HEK293 (cell line): Measurements from ENCODE around the gene MPHOSPH8.

Source experiments
- ATF2 ChIP-seq: fragments of 450-650 bp; formaldehyde crosslinking; IDR thresholded peaks from 2 replicates; pipeline ENCODE4 v1.5.1; 2016; ENCODE audit warnings: missing biosample characterization, missing genetic modification characterization, low read depth
- CTCF ChIP-seq: fragments of 450-650 bp; formaldehyde crosslinking; IDR thresholded peaks from 2 replicates; pipeline ENCODE4 v1.5.1; 2016; ENCODE audit warnings: missing biosample characterization, missing genetic modification characterization
- EGR2 ChIP-seq: fragments of 450-650 bp; formaldehyde crosslinking; IDR thresholded peaks from 2 replicates; pipeline ENCODE4 v1.5.1; 2016; ENCODE audit warnings: low read depth, missing biosample characterization, missing genetic modification characterization
- GLIS2 ChIP-seq: fragments of 450-650 bp; formaldehyde crosslinking; IDR thresholded peaks from 2 replicates; pipeline ENCODE4 v1.5.1; 2016; ENCODE audit warnings: missing biosample characterization, missing genetic modification characterization
- HIC1 ChIP-seq: fragments of 450-650 bp; formaldehyde crosslinking; IDR thresholded peaks from 2 replicates; pipeline ENCODE4 v1.5.1; 2016; ENCODE audit warnings: missing biosample characterization, missing genetic modification characterization
- HOXC10 ChIP-seq: sonication (generic); formaldehyde crosslinking; IDR thresholded peaks from 2 replicates; pipeline ENCODE4 v1.8.1; 2023; ENCODE audit warnings: mild to moderate bottlenecking, missing genetic modification reagents
- REST ChIP-seq: fragments of 450-650 bp; formaldehyde crosslinking; IDR thresholded peaks from 2 replicates; pipeline ENCODE4 v1.5.1; 2016; ENCODE audit warnings: missing biosample characterization, missing genetic modification characterization
- SCRT2 ChIP-seq: fragments of 450-650 bp; formaldehyde crosslinking; IDR thresholded peaks from 2 replicates; pipeline ENCODE4 v1.5.1; 2016; ENCODE audit warnings: missing biosample characterization, missing genetic modification characterization
- SETDB1 ChIP-seq: IDR thresholded peaks from one replicate; pipeline ENCODE4 v1.6.1; 2017; ENCODE audit warnings: mild to moderate bottlenecking, low read length, moderate library complexity, mixed read lengths; ENCODE audit not compliant: insufficient read length
- YY2 ChIP-seq: fragments of 450-650 bp; formaldehyde crosslinking; IDR thresholded peaks from 2 replicates; pipeline ENCODE4 v1.5.1; 2016; ENCODE audit warnings: missing biosample characterization, missing genetic modification characterization
- ZBTB21 ChIP-seq: fragments of 450-650 bp; formaldehyde crosslinking; IDR thresholded peaks from 2 replicates; pipeline ENCODE4 v1.5.1; 2017; ENCODE audit warnings: missing biosample characterization, missing genetic modification characterization
- ZFP3 ChIP-seq: fragments of 450-650 bp; formaldehyde crosslinking; IDR thresholded peaks from 2 replicates; pipeline ENCODE4 v1.5.1; 2016; ENCODE audit warnings: low read depth, missing biosample characterization, missing genetic modification characterization
- ZFP41 ChIP-seq: fragments of 450-650 bp; formaldehyde crosslinking; IDR thresholded peaks from 2 replicates; pipeline ENCODE4 v1.5.1; 2016; ENCODE audit warnings: missing biosample characterization, missing genetic modification characterization, borderline replicate concordance
- ZNF148 ChIP-seq: fragments of 450-650 bp; formaldehyde crosslinking; IDR thresholded peaks from 2 replicates; pipeline ENCODE4 v1.5.0; 2017; ENCODE audit warnings: missing biosample characterization, missing genetic modification characterization, borderline replicate concordance
- ZNF184 ChIP-seq: fragments of 450-650 bp; IDR thresholded peaks from 2 replicates; pipeline ENCODE4 v1.5.1; 2018; ENCODE audit warnings: missing biosample characterization, mild to moderate bottlenecking, missing genetic modification characterization
- ZNF202 ChIP-seq: fragments of 450-650 bp; formaldehyde crosslinking; IDR thresholded peaks from 2 replicates; pipeline ENCODE4 v1.5.1; 2016; ENCODE audit warnings: missing biosample characterization, missing genetic modification characterization, borderline replicate concordance
- ZNF266 ChIP-seq: fragments of 450-650 bp; formaldehyde crosslinking; IDR thresholded peaks from 2 replicates; pipeline ENCODE4 v1.5.1; 2016; ENCODE audit warnings: missing biosample characterization, missing genetic modification characterization, low read depth
- ZNF280C ChIP-seq: fragments of 450-650 bp; formaldehyde crosslinking; IDR thresholded peaks from 2 replicates; pipeline ENCODE4 v1.5.1; 2016; ENCODE audit warnings: missing biosample characterization, missing genetic modification characterization
- ZNF600 ChIP-seq: fragments of 450-650 bp; formaldehyde crosslinking; IDR thresholded peaks from 2 replicates; pipeline ENCODE4 v1.5.1; 2016; ENCODE audit warnings: missing biosample characterization, missing genetic modification characterization
- ZNF621 ChIP-seq: fragments of 450-650 bp; formaldehyde crosslinking; IDR thresholded peaks from 2 replicates; pipeline ENCODE4 v1.5.1; 2017; ENCODE audit warnings: missing biosample characterization, missing genetic modification characterization
- ZNF623 ChIP-seq: fragments of 450-650 bp; formaldehyde crosslinking; IDR thresholded peaks from 2 replicates; pipeline ENCODE4 v1.5.1; 2016; ENCODE audit warnings: missing biosample characterization, missing genetic modification characterization
- ZNF629 ChIP-seq: fragments of 450-650 bp; formaldehyde crosslinking; IDR thresholded peaks from 2 replicates; pipeline ENCODE4 v1.5.1; 2017; ENCODE audit warnings: missing biosample characterization, missing genetic modification characterization
- ZNF660 ChIP-seq: fragments of 450-650 bp; IDR thresholded peaks from 2 replicates; pipeline ENCODE4 v1.5.1; 2018; ENCODE audit warnings: missing biosample characterization, mild to moderate bottlenecking, missing genetic modification characterization
- ZNF692 ChIP-seq: fragments of 450-650 bp; formaldehyde crosslinking; IDR thresholded peaks from 2 replicates; pipeline ENCODE4 v1.5.1; 2016; ENCODE audit warnings: missing biosample characterization, missing genetic modification characterization
- ZNF791 ChIP-seq: fragments of 450-650 bp; formaldehyde crosslinking; IDR thresholded peaks from 2 replicates; pipeline ENCODE4 v1.5.1; 2016; ENCODE audit warnings: missing biosample characterization, missing genetic modification characterization
- ZNF830 ChIP-seq: fragments of 450-650 bp; IDR thresholded peaks from 2 replicates; pipeline ENCODE4 v1.5.0; 2018; ENCODE audit warnings: missing biosample characterization, missing genetic modification characterization, low read depth, mild to moderate bottlenecking, moderate library complexity

The MPHOSPH8 gene

GRCh38 chr13:19597523-19597922 lies 35.9 kb upstream of the MPHOSPH8 start (continued):
- TF ChIP-seq SETDB1 (no peak), ZNF623 (tag by site-specific recombination) (no peak), HOXC10 (CRISPR knock-in tag) (no peak), ZNF148 (tag by site-specific recombination) (no peak), ZNF660 (tag by site-specific recombination) (no peak; the same call in 1 of the 2 replicates), REST (tag by site-specific recombination) (no peak), EGR2 (tag by site-specific recombination) (no peak), ZNF600 (tag by site-specific recombination) (0 out of 2 replicates have a peak, but pooled peaks have one; percentile 34), HIC1 (tag by site-specific recombination) (peak; percentile 44; the same call in 1 of the 2 replicates), ZNF692 (tag by site-specific recombination) (no peak), ZNF184 (tag by site-specific recombination) (no peak), ZNF830 (no peak), ATF2 (tag by site-specific recombination) (peak; percentile 71), ZNF202 (tag by site-specific recombination) (no peak), ZBTB21 (tag by site-specific recombination) (peak; percentile 56), ZFP41 (no peak), ZNF280C (tag by site-specific recombination) (no peak), ZFP3 (tag by site-specific recombination) (no peak), SCRT2 (tag by site-specific recombination) (no peak), GLIS2 (tag by site-specific recombination) (no peak), YY2 (tag by site-specific recombination) (no peak), ZNF791 (no peak), ZNF629 (tag by site-specific recombination) (peak; percentile 73), CTCF (tag by site-specific recombination) (no peak), ZNF266 (tag by site-specific recombination) (no peak), ZNF621 (tag by site-specific recombination) (no peak)
